Gastrocnemius medialis (tissue), 4 donors: ENCODE data around the gene VIP.

ENCODE experiments used
- POLR2A ChIP-seq, 2 donors: fragments of 450-650 bp; IDR thresholded peaks; one replicate each; pipeline ENCODE4 v1.6.1; 2017; ENCODE audit warnings: antibody characterized with exemption in 2 of 2, mild to moderate bottlenecking in 2 of 2, moderate library complexity in 2 of 2
- TF ChIP-seq, protein P1 (sequence below), 5 experiments: fragments of 450-650 bp in 3 of 5; fragments of 200-600 bp in 2 of 5; sonication (generic) in 2 of 5; IDR thresholded peaks in 4 of 5; conservative IDR thresholded peaks in 1 of 5; 1 replicate in 4 of 5; 2 replicates in 1 of 5; pipeline ENCODE4 v1.5.1; 2016 to 2019; ENCODE audit warnings: antibody characterized with exemption in 5 of 5, mild to moderate bottlenecking in 3 of 5, moderate library complexity in 3 of 5

DNA sequence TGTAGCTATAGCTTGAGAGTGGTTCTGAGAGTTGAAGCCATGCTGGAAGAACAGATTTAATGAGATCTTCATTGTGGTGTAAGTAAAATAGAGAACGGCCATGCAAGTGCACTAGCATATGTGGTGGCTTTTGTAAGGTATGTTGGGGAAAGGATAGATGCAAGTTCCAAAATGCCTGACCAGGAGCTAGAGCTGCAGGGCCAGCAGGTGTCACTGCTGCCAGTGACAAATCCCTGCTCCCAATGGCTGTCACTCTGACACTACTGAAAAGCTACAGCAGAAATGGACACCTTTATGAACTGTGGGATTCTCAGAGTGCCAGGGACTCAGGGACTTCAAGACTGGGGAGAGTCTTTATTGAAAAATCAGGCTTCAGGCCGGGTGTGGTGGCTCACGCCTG is 23.1 kb upstream of the VIP start:
- TF ChIP-seq, protein P1, sequence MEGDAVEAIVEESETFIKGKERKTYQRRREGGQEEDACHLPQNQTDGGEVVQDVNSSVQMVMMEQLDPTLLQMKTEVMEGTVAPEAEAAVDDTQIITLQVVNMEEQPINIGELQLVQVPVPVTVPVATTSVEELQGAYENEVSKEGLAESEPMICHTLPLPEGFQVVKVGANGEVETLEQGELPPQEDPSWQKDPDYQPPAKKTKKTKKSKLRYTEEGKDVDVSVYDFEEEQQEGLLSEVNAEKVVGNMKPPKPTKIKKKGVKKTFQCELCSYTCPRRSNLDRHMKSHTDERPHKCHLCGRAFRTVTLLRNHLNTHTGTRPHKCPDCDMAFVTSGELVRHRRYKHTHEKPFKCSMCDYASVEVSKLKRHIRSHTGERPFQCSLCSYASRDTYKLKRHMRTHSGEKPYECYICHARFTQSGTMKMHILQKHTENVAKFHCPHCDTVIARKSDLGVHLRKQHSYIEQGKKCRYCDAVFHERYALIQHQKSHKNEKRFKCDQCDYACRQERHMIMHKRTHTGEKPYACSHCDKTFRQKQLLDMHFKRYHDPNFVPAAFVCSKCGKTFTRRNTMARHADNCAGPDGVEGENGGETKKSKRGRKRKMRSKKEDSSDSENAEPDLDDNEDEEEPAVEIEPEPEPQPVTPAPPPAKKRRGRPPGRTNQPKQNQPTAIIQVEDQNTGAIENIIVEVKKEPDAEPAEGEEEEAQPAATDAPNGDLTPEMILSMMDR (IDR thresholded peaks at IDR 0.05 in 4 of 5, conservative IDR thresholded peaks at IDR 0.05 in 1 of 5), result no peak
- no peak for TF ChIP-seq POLR2A (IDR thresholded peaks at IDR 0.05)
